ENCODE measurements around the gene IQCE.

The IQCE gene

GRCh38 chr7:2635148-2635668 lies 76.4 kb downstream of the IQCE start:
- no peak for DNase-seq

GRCh38 chr7:2635810-2636701 lies 77.3 kb downstream of the IQCE start:
- no peak for DNase-seq

DNA sequence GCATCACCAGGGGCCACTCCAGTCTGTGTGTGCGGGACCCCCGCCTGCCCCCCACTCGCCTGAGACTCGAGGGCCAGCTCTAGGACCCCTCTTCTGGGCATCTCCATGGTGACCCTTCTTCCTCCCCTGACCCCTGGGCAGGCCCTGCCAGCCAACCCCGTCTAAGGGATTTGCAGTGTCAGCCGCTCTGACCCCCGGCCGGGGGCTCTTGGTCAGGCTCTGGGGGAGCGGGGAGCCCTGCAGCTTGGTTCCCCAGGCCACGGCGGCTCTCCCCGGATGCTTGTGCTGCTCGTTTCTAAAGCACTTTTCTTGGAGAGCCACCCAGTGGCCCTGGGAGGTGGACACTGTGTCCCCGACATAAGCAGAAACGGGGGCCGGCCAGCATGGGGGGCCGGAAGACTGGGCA lies 78.3 kb downstream of the IQCE start:
- DNase-seq, result no peak

GRCh38 chr7:2637505-2638223 lies 78.9 kb downstream of the IQCE start:
- no peak for DNase-seq

DNA sequence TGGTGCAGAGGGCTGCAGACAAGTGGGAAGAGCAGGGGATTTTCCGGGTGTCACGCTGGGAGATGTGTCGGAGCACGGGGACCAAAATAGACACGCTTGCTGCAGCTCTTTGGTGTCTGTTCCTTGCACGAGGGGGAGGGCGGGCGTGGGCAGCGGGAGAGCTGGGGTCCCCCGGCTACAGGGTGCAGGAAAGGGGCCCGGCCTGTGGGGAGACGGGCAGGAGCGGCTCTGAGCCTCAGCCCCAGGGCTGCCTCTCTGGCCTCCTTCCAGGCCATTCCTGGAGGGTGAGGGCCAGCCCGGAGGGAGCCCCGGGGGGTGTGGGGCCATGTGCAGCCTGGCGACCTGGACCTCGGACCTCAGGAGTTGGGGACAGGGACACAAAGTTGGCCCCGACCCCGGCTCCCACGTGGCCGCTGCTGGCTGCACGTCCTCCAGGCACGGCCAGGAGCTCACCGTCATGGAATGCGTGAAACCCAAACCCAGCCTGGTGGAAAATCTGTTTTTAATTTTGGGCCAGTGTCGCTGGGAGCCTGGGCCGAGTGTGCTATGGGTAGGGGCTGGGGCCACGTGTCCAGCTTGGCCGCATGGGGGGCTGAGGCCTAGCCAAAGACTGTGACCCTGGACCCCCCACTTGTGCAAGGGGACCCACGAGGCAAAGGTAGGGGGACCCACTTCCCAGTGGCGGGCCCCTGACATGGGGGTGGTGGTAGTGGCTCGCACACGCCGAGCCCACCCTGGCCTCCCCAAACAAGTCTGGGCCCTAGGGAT lies 79.6 kb downstream of the IQCE start:
- no peak for DNase-seq

GRCh38 chr7:2639181-2639681 lies 80.5 kb downstream of the IQCE start:
- no peak for DNase-seq

- no peak for DNase-seq
Observed at GRCh38 chr7:2639695-2640481, 81.1 kb downstream of the IQCE start.

- no peak for DNase-seq
Observed at GRCh38 chr7:2640482-2640830, 81.7 kb downstream of the IQCE start.

- no peak for DNase-seq
Observed at GRCh38 chr7:2640846-2641316, 82.1 kb downstream of the IQCE start.

- no peak for DNase-seq
Observed at GRCh38 chr7:2641406-2642393, 82.9 kb downstream of the IQCE start.

GRCh38 chr7:2643386-2644219 lies 84.8 kb downstream of the IQCE start:
- DNase-seq, result no peak

GRCh38 chr7:2644220-2644561 lies 85.4 kb downstream of the IQCE start:
- no peak for DNase-seq

DNA sequence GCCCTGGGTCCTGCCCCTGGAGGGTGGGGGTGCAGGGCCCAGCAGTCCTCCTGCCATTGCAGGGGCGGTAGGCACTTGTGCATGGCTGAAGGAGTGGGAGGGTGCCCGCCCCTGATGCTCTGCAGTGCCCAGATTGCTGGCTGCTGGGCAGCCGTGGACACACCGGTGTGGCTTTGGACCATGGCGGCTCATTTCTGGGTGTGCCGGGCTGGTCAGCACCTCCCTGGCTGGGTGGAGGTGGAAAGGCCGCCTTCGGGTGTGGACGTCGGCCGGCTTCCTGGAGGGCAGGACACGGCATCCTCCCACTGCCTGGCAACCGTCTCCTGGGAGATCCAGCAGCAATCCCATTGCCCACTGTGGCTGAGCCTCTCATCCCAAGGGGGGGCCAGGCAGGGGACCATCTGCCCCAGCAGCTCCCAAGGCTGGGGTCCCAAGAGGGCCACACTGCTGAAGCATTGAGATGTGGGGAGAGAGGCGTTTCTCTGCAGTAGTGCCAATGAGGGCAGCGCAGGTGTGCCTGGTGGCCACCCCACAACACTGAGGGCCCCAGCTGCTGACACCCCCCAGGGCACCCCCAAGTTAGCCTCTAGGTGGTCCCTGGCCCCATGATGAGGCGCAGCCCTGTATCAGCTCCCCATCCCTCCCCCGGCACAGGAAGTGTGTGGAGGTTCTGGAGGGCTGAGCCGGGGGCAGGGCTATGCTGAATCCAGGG lies 85.9 kb downstream of the IQCE start:
- DNase-seq, result peak in 1 of 3 experiments; percentile 23

- DNase-seq, result no peak
Observed at GRCh38 chr7:2645274-2645868, 86.6 kb downstream of the IQCE start.

DNA sequence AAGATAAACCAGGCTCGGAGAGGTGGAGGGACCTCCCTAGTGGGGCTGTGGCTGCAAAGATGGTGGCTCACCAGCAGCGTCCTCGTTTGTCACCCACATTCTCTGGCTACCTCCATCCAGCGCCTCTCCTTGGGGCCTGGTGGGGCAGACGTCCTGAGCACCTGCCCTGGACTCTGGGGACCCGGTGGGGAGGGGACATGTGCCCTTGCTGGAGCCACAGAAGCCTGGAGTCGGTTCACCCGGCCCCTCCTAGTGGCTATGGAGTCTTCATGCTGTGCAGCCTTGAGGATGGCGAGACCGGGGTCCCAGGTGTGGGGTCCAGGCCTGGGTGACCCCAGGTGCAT lies 87.5 kb downstream of the IQCE start:
- DNase-seq, result no peak

GRCh38 chr7:2646680-2647571 lies 88.1 kb downstream of the IQCE start:
- peak in 1 of 3 experiments; percentile 39 for DNase-seq

- no peak for DNase-seq
Observed at GRCh38 chr7:2647594-2648172, 88.9 kb downstream of the IQCE start.
